Astrocyte of the cerebellum (primary cell): ENCODE results near the gene UROS.

Experiments used
- DNase-seq: peaks from one replicate; pipeline ENCODE4 v3.0.0-alpha.2; 2011; ENCODE audit warnings: low read depth
- H3K4me3 ChIP-seq: 2 replicates; pipeline ENCODE4 v1.5.1; 2011; ENCODE audit warnings: mild to moderate bottlenecking, low read depth, low read length, moderate library complexity
- CTCF ChIP-seq: IDR thresholded peaks from 2 replicates; pipeline ENCODE4 v1.5.1; 2012; ENCODE audit warnings: low read length, low read depth, moderate library complexity, mild to moderate bottlenecking; ENCODE audit errors: missing control alignments
- in situ Hi-C: cut with HindIII; loops from 2 replicates; pipeline ENCODE4 v1.10.0; 2017; ENCODE audit warnings: low sequenced_read_pairs

The UROS gene

DNA sequence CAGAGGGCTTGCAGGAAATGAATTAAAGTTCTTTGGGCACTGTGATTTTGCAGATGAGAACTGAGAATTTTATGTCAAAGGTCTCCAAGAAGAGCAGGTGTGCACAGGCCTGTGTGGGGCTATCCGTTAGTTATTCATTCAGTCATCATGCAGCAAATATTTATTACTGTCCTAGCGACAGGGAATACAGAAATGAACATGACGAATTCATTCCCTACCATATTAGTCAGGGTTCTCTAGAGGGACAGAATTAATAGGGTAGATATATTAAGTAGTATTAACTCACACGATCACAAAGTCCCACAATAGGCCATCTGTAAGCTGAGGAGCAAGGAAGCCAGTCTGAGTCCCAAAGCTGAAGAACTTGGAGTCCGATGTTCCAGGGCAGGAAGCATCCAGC is 44.5 kb downstream of the UROS start:
- H3K4me3 ChIP-seq = no peak overlapping the region
- in situ Hi-C loops = no loop called here
- TF ChIP-seq CTCF = no peak
- no peak for DNase-seq

DNA sequence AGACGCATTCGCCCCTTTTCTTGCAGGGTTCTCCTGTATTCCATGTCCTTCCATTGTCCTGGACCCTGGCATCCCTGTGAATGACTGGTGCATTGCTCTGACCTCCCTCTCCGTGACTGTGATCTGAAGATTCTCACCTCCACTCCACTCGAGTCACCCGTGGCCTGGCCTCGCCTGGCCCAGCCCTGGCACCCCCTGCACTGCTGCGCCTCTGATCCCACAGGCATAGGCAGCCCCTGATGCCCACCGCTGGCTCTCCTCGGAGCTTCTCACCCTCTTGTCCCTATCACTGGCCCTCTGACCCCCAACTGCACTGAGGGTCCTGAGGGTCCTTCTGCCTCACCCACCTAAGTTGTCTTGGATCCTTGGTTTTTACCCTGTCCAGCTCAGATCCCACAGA is 45.3 kb downstream of the UROS start:
- in situ Hi-C loops = no loop called here
- H3K4me3 ChIP-seq = no peak overlapping the region
- DNase-seq = no peak
- TF ChIP-seq CTCF = no peak

DNA sequence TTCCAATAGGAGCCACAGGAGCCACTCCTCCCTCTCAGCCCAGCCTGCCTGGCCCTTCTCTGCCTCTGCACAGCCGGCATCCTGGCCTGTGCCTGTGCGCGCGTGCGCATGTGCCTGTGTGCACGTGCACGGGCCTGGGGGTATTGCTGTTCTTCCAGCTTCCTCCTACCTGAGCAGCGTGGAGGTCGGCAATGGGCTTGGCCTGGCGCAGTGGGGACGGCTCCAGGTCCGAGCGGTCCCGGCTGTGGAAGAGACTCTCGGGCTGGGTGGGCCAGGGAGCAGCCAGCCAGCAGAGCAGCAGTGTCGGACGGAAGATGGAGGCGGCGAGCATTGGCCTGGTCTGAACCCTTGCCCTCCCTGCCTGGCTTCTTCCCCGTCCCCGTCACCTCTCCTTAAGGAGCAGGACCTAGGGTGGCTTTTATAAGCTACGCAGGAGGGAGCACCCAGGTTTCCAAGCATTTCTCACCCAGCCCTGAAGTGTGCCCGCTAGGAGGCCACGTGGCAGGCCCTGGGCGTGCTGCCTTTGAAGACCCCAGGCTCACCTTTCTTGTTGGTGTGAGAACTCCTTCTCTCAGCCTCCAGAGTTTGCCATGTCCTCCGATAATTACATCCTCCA is 47.5 kb downstream of the UROS start, which contains the start of gene MMP21:
Gene MMP21, minus strand, starts transcription at position 331 of the 616 bp plus-strand sequence. Its CDS starts 0 bp downstream, at position 331.
- no peak for TF ChIP-seq CTCF
- no peak within 1 kb of the TSS for H3K4me3 ChIP-seq
- DNase-seq = no peak
- in situ Hi-C loops = no loop called here

DNA sequence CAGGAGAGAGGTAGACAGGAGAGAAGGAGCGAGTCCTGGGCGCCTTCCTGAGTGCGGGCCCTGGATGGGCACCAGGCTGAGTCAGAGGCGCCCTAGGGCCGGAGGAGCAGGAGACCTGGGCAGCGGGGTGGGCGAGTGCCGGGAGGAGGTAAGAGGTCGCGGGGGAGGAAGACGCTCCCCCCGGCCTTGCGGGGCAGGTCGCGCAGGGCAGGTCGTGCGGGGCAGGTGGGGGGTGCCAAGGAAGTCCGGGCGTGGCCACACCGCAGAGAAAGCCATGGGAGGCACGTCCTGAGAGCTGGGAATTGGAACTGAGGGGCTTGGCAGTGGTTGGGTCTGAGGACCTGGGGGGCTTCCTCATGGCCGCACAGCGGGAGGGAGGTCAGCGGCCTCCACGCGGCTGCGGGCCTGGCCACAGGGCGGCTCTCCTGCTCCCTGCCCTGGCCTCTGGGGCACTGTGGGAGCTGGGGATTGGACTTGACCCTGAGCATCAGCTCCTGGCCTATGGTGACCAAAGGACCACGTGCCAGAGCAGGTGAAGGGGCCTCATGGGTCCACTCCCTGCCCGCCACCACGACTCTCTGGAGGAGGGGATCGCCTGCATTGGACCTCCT is 48.4 kb downstream of the UROS start:
- in situ Hi-C loops = no loop called here
- no peak for TF ChIP-seq CTCF
- DNase-seq = no peak
- no peak overlapping the region for H3K4me3 ChIP-seq

DNA sequence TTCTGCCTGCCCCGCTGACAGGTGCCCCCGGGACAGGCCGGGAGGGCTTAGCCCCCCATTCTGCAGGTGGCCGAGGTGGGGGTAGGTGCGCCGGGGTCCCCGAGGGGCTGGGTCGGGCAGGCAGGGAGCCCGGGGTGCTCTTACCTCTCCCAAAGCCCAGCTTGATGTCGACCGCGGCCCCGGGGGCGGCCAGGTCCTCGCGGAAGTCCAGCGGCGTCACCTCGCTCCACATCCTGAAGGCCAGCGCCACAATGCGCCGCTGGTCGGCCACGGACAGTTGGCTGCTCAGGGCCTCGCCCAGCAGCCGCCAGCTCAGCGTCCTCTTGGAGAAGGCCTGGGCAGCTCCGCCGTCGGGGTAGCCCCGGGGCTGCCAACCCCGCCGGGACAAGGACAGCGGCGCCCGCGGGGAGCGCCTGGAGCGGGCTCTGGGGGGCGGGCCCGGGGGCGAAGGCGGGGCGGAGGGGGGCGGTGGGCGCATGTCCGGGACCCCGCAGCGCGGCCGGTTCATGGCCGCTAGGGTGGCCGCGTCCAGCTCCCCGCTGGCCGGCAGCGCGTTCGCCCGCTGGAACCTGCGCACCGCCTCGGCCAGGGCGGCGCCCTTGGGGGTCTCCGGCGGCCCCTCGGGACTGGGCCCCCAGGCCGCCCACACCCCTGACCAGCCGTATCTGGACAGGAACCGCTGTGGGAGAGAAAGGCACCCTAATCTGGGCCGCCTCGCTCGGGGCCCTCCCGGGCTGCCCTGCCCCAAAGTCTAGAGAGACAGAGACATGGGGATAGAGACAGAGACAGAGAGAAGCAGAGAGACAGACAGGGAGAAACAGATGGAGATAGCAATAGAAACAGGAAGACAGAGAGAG is 49.1 kb downstream of the UROS start:
- TF ChIP-seq CTCF = no peak
- no peak overlapping the region for H3K4me3 ChIP-seq
- in situ Hi-C loops = no loop called here
- DNase-seq = no peak

DNA sequence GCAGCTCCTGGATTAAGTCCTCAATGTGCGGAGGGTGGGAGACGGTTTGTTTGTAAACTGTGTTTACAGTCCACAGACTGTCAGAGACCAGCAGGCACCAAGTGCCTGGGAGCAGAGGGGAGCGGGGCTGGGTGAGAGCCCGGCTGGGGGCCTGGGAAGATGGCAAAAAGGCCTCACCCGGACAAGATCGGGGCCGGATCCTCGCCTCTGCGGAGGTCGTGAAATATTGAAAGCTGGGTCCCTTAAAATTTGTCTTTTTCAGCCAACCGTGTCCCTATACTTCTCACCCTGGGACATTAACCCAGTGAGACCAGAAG is 50.2 kb downstream of the UROS start:
- no peak overlapping the region for H3K4me3 ChIP-seq
- no peak for DNase-seq
- no peak for TF ChIP-seq CTCF
- in situ Hi-C loops = no loop called here
